H9 (cell line): ENCODE data around the gene FEZ2. TPM values are rescaled to one million over a fixed set of nuclear protein-coding genes. Genes with fewer than 3 reads are reported as not detected.

ENCODE experiments used
- DNase-seq: peaks from one replicate; pipeline ENCODE4 v3.0.0-alpha.2; 2017
- H2AFZ ChIP-seq: one replicate; pipeline ENCODE4 v1.6.1; 2013; ENCODE audit warnings: mild to moderate bottlenecking, low read length, control low read depth, moderate library complexity
- H2AK5ac ChIP-seq: 2 replicates; pipeline ENCODE4 v1.6.1; 2013; ENCODE audit warnings: low read length, control low read depth, mixed read lengths; ENCODE audit not compliant: insufficient read length
- H2BK120ac ChIP-seq: one replicate; pipeline ENCODE4 v1.6.1; 2013; ENCODE audit warnings: low read depth, mild to moderate bottlenecking, low read length, control low read depth, inconsistent platforms; ENCODE audit not compliant: poor library complexity, severe bottlenecking
- H2BK12ac ChIP-seq: 2 replicates; pipeline ENCODE4 v1.6.1; 2013; ENCODE audit warnings: low read length, control low read depth, mixed read lengths, low read depth; ENCODE audit not compliant: insufficient read length
- H2BK15ac ChIP-seq: 2 replicates; pipeline ENCODE4 v1.6.1; 2013; ENCODE audit warnings: low read depth, low read length, control low read depth
- H2BK20ac ChIP-seq: one replicate; pipeline ENCODE4 v1.6.1; 2013; ENCODE audit warnings: low read depth, mild to moderate bottlenecking, low read length, control low read depth, inconsistent platforms; ENCODE audit not compliant: poor library complexity, severe bottlenecking
- H2BK5ac ChIP-seq: 2 replicates; pipeline ENCODE4 v1.6.1; 2013; ENCODE audit warnings: low read length, control low read depth, mixed read lengths; ENCODE audit not compliant: insufficient read length
- H3K14ac ChIP-seq: 2 replicates; pipeline ENCODE4 v1.6.1; 2013; ENCODE audit warnings: low read length, control low read depth; ENCODE audit not compliant: insufficient read depth
- H3K18ac ChIP-seq: 2 replicates; pipeline ENCODE4 v1.6.1; 2013; ENCODE audit warnings: low read depth, mild to moderate bottlenecking, mixed read lengths, low read length, control low read depth; ENCODE audit not compliant: insufficient read length
- H3K23ac ChIP-seq: 2 replicates; pipeline ENCODE4 v1.6.1; 2013; ENCODE audit warnings: low read length, control low read depth, mixed read lengths, low read depth; ENCODE audit not compliant: insufficient read length
- H3K23me2 ChIP-seq: 2 replicates; pipeline ENCODE4 v1.6.1; 2013; ENCODE audit warnings: low read depth, mild to moderate bottlenecking, mixed read lengths, low read length, control low read depth; ENCODE audit not compliant: insufficient read length, poor library complexity, severe bottlenecking
- H3K27ac ChIP-seq: 2 replicates; pipeline ENCODE4 v1.5.1; 2013; ENCODE audit warnings: low read length, control low read depth, mixed read lengths, low read depth; ENCODE audit not compliant: insufficient read length
- H3K27me3 ChIP-seq: 2 replicates; pipeline ENCODE4 v1.6.1; 2013; ENCODE audit warnings: low read length, control low read depth, inconsistent platforms; ENCODE audit not compliant: insufficient read depth
- H3K4ac ChIP-seq: 2 replicates; pipeline ENCODE4 v1.6.1; 2013; ENCODE audit warnings: low read depth, mild to moderate bottlenecking, control low read depth, inconsistent platforms, low read length, moderate library complexity
- H3K4me1 ChIP-seq: 2 replicates; pipeline ENCODE4 v1.6.1; 2013; ENCODE audit warnings: low read length, control low read depth, inconsistent platforms; ENCODE audit not compliant: insufficient read depth
- H3K4me2 ChIP-seq: 2 replicates; pipeline ENCODE4 v1.6.1; 2013; ENCODE audit warnings: low read length, control low read depth, mixed read lengths; ENCODE audit not compliant: insufficient read length, insufficient read depth
- H3K56ac ChIP-seq: 2 replicates; pipeline ENCODE4 v1.6.1; 2013; ENCODE audit warnings: low read depth, mild to moderate bottlenecking, mixed read lengths, low read length, control low read depth; ENCODE audit not compliant: insufficient read length
- H3K79me1 ChIP-seq: 2 replicates; pipeline ENCODE4 v1.6.1; 2013; ENCODE audit warnings: low read depth, mild to moderate bottlenecking, moderate library complexity, low read length, control low read depth, inconsistent platforms; ENCODE audit not compliant: insufficient read depth, poor library complexity, severe bottlenecking
- H3K79me2 ChIP-seq: 2 replicates; pipeline ENCODE4 v1.6.1; 2013; ENCODE audit warnings: low read length, control low read depth, inconsistent platforms; ENCODE audit not compliant: insufficient read depth
- H3K9ac ChIP-seq: 2 replicates; pipeline ENCODE4 v1.6.1; 2013; ENCODE audit warnings: low read length, control low read depth, mixed read lengths; ENCODE audit not compliant: insufficient read length; ENCODE audit errors: extremely low read depth
- H3K9me3 ChIP-seq: one replicate; pipeline ENCODE4 v1.6.1; 2013; ENCODE audit warnings: low read depth, low read length, inconsistent platforms; ENCODE audit not compliant: control insufficient read depth
- H3T11ph ChIP-seq: one replicate; pipeline ENCODE4 v1.6.1; 2013; ENCODE audit warnings: mild to moderate bottlenecking, low read length, control low read depth, inconsistent platforms
- H4K20me1 ChIP-seq: one replicate; pipeline ENCODE4 v1.6.1; 2013; ENCODE audit not compliant: control insufficient read depth, insufficient read length, insufficient read depth
- H4K5ac ChIP-seq: 2 replicates; pipeline ENCODE4 v1.6.1; 2013; ENCODE audit warnings: low read depth, mild to moderate bottlenecking, mixed read lengths, low read length, control low read depth; ENCODE audit not compliant: insufficient read length
- H4K8ac ChIP-seq: replicated peaks from 2 replicates; pipeline ENCODE4 v1.6.1; 2013; ENCODE audit warnings: low read length, control low read depth, mixed read lengths, low read depth; ENCODE audit not compliant: insufficient read length
- H4K91ac ChIP-seq: 2 replicates; pipeline ENCODE4 v1.6.1; 2013; ENCODE audit warnings: low read depth, mild to moderate bottlenecking, moderate library complexity, mixed read lengths, low read length, control low read depth; ENCODE audit not compliant: insufficient read length
- H3K27ac Mint-ChIP-seq, 3 experiments: 2 replicates in 2 of 3; 3 replicates in 1 of 3; pipeline ENCODE4 v1.8.0; 2020 to 2021; ENCODE audit warnings: mixed read lengths in 3 of 3, mild to moderate bottlenecking in 1 of 3, moderate library complexity in 1 of 3
- H3K27me3 Mint-ChIP-seq: 2 replicates; pipeline ENCODE4 v1.8.0; 2021; ENCODE audit warnings: low read depth, mild to moderate bottlenecking, moderate library complexity, mixed read lengths
- H3K36me3 Mint-ChIP-seq, 3 experiments: 2 replicates in 2 of 3; 3 replicates in 1 of 3; pipeline ENCODE4 v1.8.0; 2020 to 2021; ENCODE audit warnings: low read depth in 3 of 3, mixed read lengths in 3 of 3; ENCODE audit not compliant: insufficient read depth in 1 of 3
- H3K4me1 Mint-ChIP-seq, 2 experiments: 2 replicates each; pipeline ENCODE4 v1.8.0; 2020; ENCODE audit warnings: mixed read lengths in 2 of 2
- H3K4me3 Mint-ChIP-seq, 2 experiments: 2 replicates in 1 of 2; 3 replicates in 1 of 2; pipeline ENCODE4 v1.8.0; 2020 to 2021; ENCODE audit warnings: mild to moderate bottlenecking in 2 of 2, mixed read lengths in 2 of 2, moderate library complexity in 1 of 2
- H3K9me3 Mint-ChIP-seq, 2 experiments: 2 replicates in 1 of 2; 3 replicates in 1 of 2; pipeline ENCODE4 v1.8.0; 2020; ENCODE audit warnings: mild to moderate bottlenecking in 2 of 2, mixed read lengths in 2 of 2, moderate library complexity in 1 of 2
- WGBS: extraction: QIAGEN DNeasy Blood & Tissue Kit; methylation state at CpG from one replicate; pipeline ENCODE4 v1.1.7; 2013; ENCODE audit warnings: missing lambda C conversion rate, low lambda C conversion rate, mixed read lengths; ENCODE audit not compliant: insufficient read length; ENCODE audit errors: extremely low coverage; 5-methylcytosine and 5-hydroxymethylcytosine counted together
- total RNA-seq: library from RNA; stranded (reverse); gene quantifications from 2 replicates; pipeline ENCODE4 v1.2.1, GENCODE V29; 2021
- TF ChIP-seq, protein P1 (sequence below): fragments of 200-600 bp; sonication (generic); conservative IDR thresholded peaks from 3 replicates; pipeline ENCODE4 v1.8.0; 2021; ENCODE audit warnings: antibody characterized with exemption, mild to moderate bottlenecking

The FEZ2 gene
- total RNA-seq, 1 experiment from 2014 or later, result 27.7 TPM

DNA sequence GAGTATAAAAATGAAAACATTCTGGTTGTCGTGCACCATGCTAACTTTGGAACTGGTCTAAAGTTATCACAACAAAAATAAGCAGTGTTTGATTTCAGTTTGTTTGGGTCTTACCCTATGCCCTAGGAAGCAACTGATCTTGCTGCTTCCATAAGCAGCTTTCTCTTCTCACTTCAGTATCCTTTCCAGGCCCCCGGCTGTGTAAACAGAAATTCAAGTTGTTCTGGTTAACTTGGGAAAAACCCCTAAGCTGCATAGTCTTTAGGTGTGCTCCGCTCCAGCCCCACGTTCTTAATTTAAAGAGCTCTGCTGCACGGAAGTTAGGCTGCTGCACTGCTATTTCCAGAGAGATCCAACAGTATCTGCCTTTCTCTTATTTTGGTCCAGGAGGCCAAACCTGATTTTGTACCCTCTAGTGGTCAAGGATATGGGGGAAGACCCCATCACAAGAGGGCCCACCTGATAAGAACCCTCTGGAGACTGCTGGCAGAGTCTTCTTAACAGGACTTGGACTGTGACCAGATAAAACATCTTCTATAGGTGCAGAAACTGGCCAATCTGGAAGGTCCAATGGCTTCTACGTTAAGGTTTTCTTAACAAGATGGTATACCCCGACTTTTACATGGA is 69.1 kb downstream of the FEZ2 start:
- H3K27ac Mint-ChIP-seq, result no peak overlapping the region; a peak in 1 of 7 replicates

More for the DNA sequence above, 69.1 kb downstream of the FEZ2 start:
- no peak overlapping the region for H3K14ac ChIP-seq
- DNase-seq, result no peak
- Mint-ChIP-seq H3K4me3 (no peak overlapping the region), H3K36me3 (peaks cover 6 to 18% (median 15%) of the 10 kb centered on the region in 3 experiments; a peak in 6 of 7 replicates), H3K4me1 (peaks cover 10 to 11% of the 10 kb centered on the region in 2 experiments), H3K9me3 (no peaks in the 10 kb centered on the region), H3K27me3 (no peaks in the 10 kb centered on the region)
- no peaks in the 10 kb centered on the region for H3K9me3 ChIP-seq
- H3K4me2 ChIP-seq, result no peak overlapping the region
- no peak overlapping the region for H2BK15ac ChIP-seq
- no peak overlapping the region for H4K5ac ChIP-seq
- H4K20me1 ChIP-seq, result no peaks in the 10 kb centered on the region
- TF ChIP-seq, protein P1, sequence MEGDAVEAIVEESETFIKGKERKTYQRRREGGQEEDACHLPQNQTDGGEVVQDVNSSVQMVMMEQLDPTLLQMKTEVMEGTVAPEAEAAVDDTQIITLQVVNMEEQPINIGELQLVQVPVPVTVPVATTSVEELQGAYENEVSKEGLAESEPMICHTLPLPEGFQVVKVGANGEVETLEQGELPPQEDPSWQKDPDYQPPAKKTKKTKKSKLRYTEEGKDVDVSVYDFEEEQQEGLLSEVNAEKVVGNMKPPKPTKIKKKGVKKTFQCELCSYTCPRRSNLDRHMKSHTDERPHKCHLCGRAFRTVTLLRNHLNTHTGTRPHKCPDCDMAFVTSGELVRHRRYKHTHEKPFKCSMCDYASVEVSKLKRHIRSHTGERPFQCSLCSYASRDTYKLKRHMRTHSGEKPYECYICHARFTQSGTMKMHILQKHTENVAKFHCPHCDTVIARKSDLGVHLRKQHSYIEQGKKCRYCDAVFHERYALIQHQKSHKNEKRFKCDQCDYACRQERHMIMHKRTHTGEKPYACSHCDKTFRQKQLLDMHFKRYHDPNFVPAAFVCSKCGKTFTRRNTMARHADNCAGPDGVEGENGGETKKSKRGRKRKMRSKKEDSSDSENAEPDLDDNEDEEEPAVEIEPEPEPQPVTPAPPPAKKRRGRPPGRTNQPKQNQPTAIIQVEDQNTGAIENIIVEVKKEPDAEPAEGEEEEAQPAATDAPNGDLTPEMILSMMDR, result peak; percentile 27; the same call in 2 of the 3 replicates
- H3K27me3 ChIP-seq, result no peaks in the 10 kb centered on the region
- no peak overlapping the region for H3K18ac ChIP-seq
- H4K91ac ChIP-seq, result no peak overlapping the region
- H2BK20ac ChIP-seq, result no peak overlapping the region
- no peak overlapping the region for H3K4ac ChIP-seq
- H4K8ac ChIP-seq, result no peak overlapping the region
- WGBS, result no CpG with 5 or more reads among the region's 7 CpGs
- H3K79me2 ChIP-seq, result no peaks in the 10 kb centered on the region
- no peaks in the 10 kb centered on the region for H3K4me1 ChIP-seq
- H2BK120ac ChIP-seq, result no peak overlapping the region
- no peak overlapping the region for H2AK5ac ChIP-seq
- H3K27ac ChIP-seq, result no peak overlapping the region
- H3T11ph ChIP-seq, result no peak overlapping the region
- no peaks in the 10 kb centered on the region for H3K79me1 ChIP-seq
- H2BK5ac ChIP-seq, result no peak overlapping the region
- no peak overlapping the region for H3K23ac ChIP-seq
- H3K56ac ChIP-seq, result no peak overlapping the region
- no peak overlapping the region for H2AFZ ChIP-seq
- no peak overlapping the region for H2BK12ac ChIP-seq
- H3K23me2 ChIP-seq, result no peaks in the 10 kb centered on the region
- no peak overlapping the region for H3K9ac ChIP-seq
